Prostate gland (tissue), 2 donors: ENCODE results near the gene GLIS1. TPM values are rescaled to one million over a fixed set of nuclear protein-coding genes. Genes with fewer than 3 reads are reported as not detected.

Source experiments
- DNase-seq: peaks from one replicate; pipeline ENCODE4 v3.0.0-alpha.2; 2019; ENCODE audit warnings: low spot score
- H3K27ac ChIP-seq, 2 donors: fragments of 200-600 bp; sonication (generic); 2 replicates each; pipeline ENCODE4 v1.5.1; 2017 to 2019
- H3K27me3 ChIP-seq: fragments of 200-600 bp; sonication (generic); replicated peaks from 2 replicates; pipeline ENCODE4 v1.5.1; 2019; ENCODE audit not compliant: insufficient read depth
- H3K36me3 ChIP-seq, 2 donors: fragments of 200-600 bp; sonication (generic); 1 replicate in 1 of 2; 2 replicates in 1 of 2; pipeline versions ENCODE4 v1.5.1 to v1.8.1; 2017 to 2019
- H3K4me1 ChIP-seq: fragments of 200-600 bp; sonication (generic); replicated peaks from 2 replicates; pipeline ENCODE4 v1.5.1; 2019
- H3K4me3 ChIP-seq, 2 donors: fragments of 200-600 bp; sonication (generic); 2 replicates each; pipeline ENCODE4 v1.5.1; 2017 to 2019
- H3K9me3 ChIP-seq: fragments of 200-600 bp; sonication (generic); 2 replicates; pipeline ENCODE4 v1.5.1; 2017
- CTCF ChIP-seq, 4 experiments: fragments of 200-600 bp in 2 of 4; fragments of 450-650 bp in 2 of 4; sonication (generic) in 2 of 4; IDR thresholded peaks; 1 replicate in 3 of 4; 2 replicates in 1 of 4; pipeline ENCODE4 v1.5.1; 2016 to 2019; ENCODE audit warnings: antibody characterized with exemption in 4 of 4, mild to moderate bottlenecking in 2 of 4, moderate library complexity in 2 of 4
- POLR2A ChIP-seq: fragments of 450-650 bp; IDR thresholded peaks from one replicate; pipeline ENCODE4 v1.6.1; 2016; ENCODE audit warnings: antibody characterized with exemption, mild to moderate bottlenecking
- POLR2AphosphoS5 ChIP-seq: sonication (generic); formaldehyde crosslinking; IDR thresholded peaks from one replicate; pipeline ENCODE4 v1.6.1; 2017; ENCODE audit warnings: antibody characterized with exemption
- WGBS: methylation state at CpG from one replicate; pipeline ENCODE4 v1.1.5; 2018; 5-methylcytosine and 5-hydroxymethylcytosine counted together
- intact Hi-C: fragments of 100-400 bp; cut with DNase I; formaldehyde crosslinking; loops from one replicate; pipeline ENCODE4 v1.14.2; 2022
- total RNA-seq, 2 donors: library from RNA; depleted of rRNA; stranded (reverse); fragments of >200 nt; gene quantifications; one replicate each; pipeline ENCODE4 v1.1.0, GENCODE V29; 2016

The GLIS1 gene
- total RNA-seq, 2 donors from 2014 or later = 1.1 to 8.1 TPM

GRCh38 chr1:53620061-53620855, 118.7 kb downstream of the GLIS1 start:
- 61% methylated on average over 22 of the region's 22 CpGs for WGBS
- DNase-seq = no peak

GRCh38 chr1:53619367-53620060, 119.5 kb downstream of the GLIS1 start:
- TF ChIP-seq CTCF (IDR thresholded peaks at IDR 0.05) (no peak), POLR2AphosphoS5 (no peak), POLR2A (no peak)
- no peak for DNase-seq
- no peak overlapping the region for H3K27ac ChIP-seq
- WGBS = 90% methylated on average over 7 of the region's 7 CpGs
- H3K9me3 ChIP-seq = no peaks in the 10 kb centered on the region
- intact Hi-C loops = no loop called here
- no peaks in the 10 kb centered on the region for H3K36me3 ChIP-seq
- no peak overlapping the region for H3K4me3 ChIP-seq
- H3K4me1 ChIP-seq = no peaks in the 10 kb centered on the region
- no peaks in the 10 kb centered on the region for H3K27me3 ChIP-seq

More at GRCh38 chr1:53620061-53620855, 118.7 kb downstream of the GLIS1 start:
- intact Hi-C loops = no loop called here
- H3K36me3 ChIP-seq = no peaks in the 10 kb centered on the region
- no peak for TF ChIP-seq CTCF (IDR thresholded peaks at IDR 0.05)
- no peak for TF ChIP-seq POLR2AphosphoS5
- TF ChIP-seq POLR2A = no peak
- no peaks in the 10 kb centered on the region for H3K4me1 ChIP-seq
- H3K4me3 ChIP-seq = no peak overlapping the region
- H3K9me3 ChIP-seq = no peaks in the 10 kb centered on the region
- H3K27me3 ChIP-seq = no peaks in the 10 kb centered on the region
- no peak overlapping the region for H3K27ac ChIP-seq

- Histone ChIP-seq H3K27me3 (no peaks in the 10 kb centered on the region), H3K4me3 (no peak overlapping the region), H3K27ac (no peak overlapping the region), H3K9me3 (no peaks in the 10 kb centered on the region), H3K36me3 (no peaks in the 10 kb centered on the region), H3K4me1 (no peaks in the 10 kb centered on the region)
- intact Hi-C loops = no loop called here
- 94% methylated on average over 3 of the region's 4 CpGs for WGBS
- DNase-seq = no peak
- no peak for TF ChIP-seq CTCF (IDR thresholded peaks at IDR 0.05)
Measured at GRCh38 chr1:53618500-53619366, 120.2 kb downstream of the GLIS1 start.

- no peak for DNase-seq
- Histone ChIP-seq H3K36me3 (no peaks in the 10 kb centered on the region), H3K4me3 (no peak overlapping the region), H3K27ac (no peak overlapping the region), H3K9me3 (no peaks in the 10 kb centered on the region), H3K27me3 (no peaks in the 10 kb centered on the region), H3K4me1 (no peaks in the 10 kb centered on the region)
- intact Hi-C loops = no loop called here
- TF ChIP-seq POLR2A = no peak
- no peak for TF ChIP-seq POLR2AphosphoS5
- TF ChIP-seq CTCF (IDR thresholded peaks at IDR 0.05) = no peak
- WGBS = 45% methylated on average over 4 of the region's 4 CpGs
Measured at GRCh38 chr1:53617851-53618499, 121.0 kb downstream of the GLIS1 start.
